H1 (cell line): Measurements from ENCODE around the gene FHIT. TPM values are rescaled to one million over a fixed set of nuclear protein-coding genes. Genes with fewer than 3 reads are reported as not detected.

Source experiments
- CTCF ChIA-PET: fragments of 300-600 bp; sonication (Branson Sonifier 250); formaldehyde crosslinking; loops from one replicate; lab custom pipeline; 2021; ENCODE audit not compliant: partially characterized antibody; lab: Charles Lee
- POLR2A ChIA-PET: fragments of 300-600 bp; sonication (Branson Sonifier 250); formaldehyde crosslinking; loops from one replicate; lab custom pipeline; 2021; ENCODE audit warnings: inconsistent platforms; ENCODE audit not compliant: partially characterized antibody; lab: Charles Lee
- DNase-seq, 2 experiments: peaks; one replicate each; pipeline versions ENCODE4 v3.0.0 to v3.0.0-alpha.2; 2010 to 2022; ENCODE audit warnings: low spot score in 2 of 2, low read depth in 1 of 2, mixed read lengths in 1 of 2
- FAIRE-seq: peaks from 2 replicates; lab custom pipeline; 2011; peaks lifted over from hg19 to GRCh38; lab: Jason Lieb, UNC
- H2AFZ ChIP-seq: 2 replicates; pipeline ENCODE4 v1.8.1; 2012; ENCODE audit warnings: low read length, inconsistent platforms
- H2AK5ac ChIP-seq: 2 replicates; pipeline ENCODE4 v1.6.1; 2013; ENCODE audit warnings: low read depth, low read length
- H2BK120ac ChIP-seq: replicated peaks from 2 replicates; pipeline ENCODE3; 2013; ENCODE audit warnings: low read depth, low read length, inconsistent platforms
- H2BK12ac ChIP-seq: 2 replicates; pipeline ENCODE4 v1.6.1; 2013; ENCODE audit warnings: low read depth, low read length
- H2BK15ac ChIP-seq: 2 replicates; pipeline ENCODE4 v1.6.1; 2013; ENCODE audit warnings: low read length
- H2BK20ac ChIP-seq: 2 replicates; pipeline ENCODE4 v1.6.1; 2013; ENCODE audit warnings: low read length
- H2BK5ac ChIP-seq: 2 replicates; pipeline ENCODE4 v1.6.1; 2013; ENCODE audit warnings: low read depth, low read length
- H3K14ac ChIP-seq: 2 replicates; pipeline ENCODE4 v1.6.1; 2013; ENCODE audit warnings: inconsistent platforms; ENCODE audit not compliant: insufficient read length
- H3K18ac ChIP-seq: 2 replicates; pipeline ENCODE4 v1.6.1; 2013; ENCODE audit warnings: low read length; ENCODE audit errors: extremely low read depth
- H3K23ac ChIP-seq: 2 replicates; pipeline ENCODE4 v1.6.1; 2013; ENCODE audit warnings: inconsistent platforms; ENCODE audit not compliant: insufficient read length
- H3K23me2 ChIP-seq: 2 replicates; pipeline ENCODE4 v1.6.1; 2013; ENCODE audit warnings: low read depth, low read length
- H3K27ac ChIP-seq: 2 replicates; pipeline ENCODE4 v1.6.1; 2011; ENCODE audit warnings: low read depth, low read length, inconsistent platforms
- H3K27me3 ChIP-seq, 4 experiments: replicated peaks in 1 of 4; 1 replicate in 1 of 4; 2 replicates in 3 of 4; pipeline versions ENCODE4 v1.6.1 to v1.8.1; 2011 to 2013; ENCODE audit warnings: low read length in 3 of 4, mild to moderate bottlenecking in 3 of 4, inconsistent platforms in 2 of 4, mixed read lengths in 2 of 4, moderate library complexity in 1 of 4; ENCODE audit not compliant: control insufficient read depth in 3 of 4, insufficient read depth in 3 of 4; ENCODE audit errors: extremely low read depth in 1 of 4
- H3K36me3 ChIP-seq, 4 experiments: 2 replicates each; pipeline versions ENCODE4 v1.6.1 to v1.8.1; 2011 to 2013; ENCODE audit warnings: mild to moderate bottlenecking in 4 of 4, low read length in 3 of 4, moderate library complexity in 2 of 4, control low read depth in 1 of 4, inconsistent platforms in 1 of 4; ENCODE audit not compliant: insufficient read depth in 4 of 4, control insufficient read depth in 2 of 4
- H3K4ac ChIP-seq: replicated peaks from 2 replicates; pipeline ENCODE3; 2013; ENCODE audit warnings: low read length, low read depth, mixed read lengths, inconsistent platforms; ENCODE audit not compliant: insufficient read length
- H3K4me1 ChIP-seq, 4 experiments: replicated peaks in 1 of 4; 1 replicate in 1 of 4; 2 replicates in 3 of 4; pipeline versions ENCODE4 v1.6.1 to v1.8.1; 2011 to 2013; ENCODE audit warnings: low read length in 3 of 4, inconsistent platforms in 2 of 4, mixed read lengths in 1 of 4; ENCODE audit not compliant: insufficient read depth in 4 of 4, control insufficient read depth in 3 of 4
- H3K4me2 ChIP-seq, 2 experiments: 2 replicates each; pipeline versions ENCODE4 v1.6.1 to v1.8.1; 2011 to 2013; ENCODE audit warnings: low read depth in 2 of 2, low read length in 2 of 2, control low read depth in 1 of 2, inconsistent platforms in 1 of 2, mild to moderate bottlenecking in 1 of 2; ENCODE audit not compliant: insufficient read depth in 1 of 2
- H3K4me3 ChIP-seq, 4 experiments: fragments of 200-600, 300-600 bp in 1 of 4; sonication (generic), shearing (Covaris generic), sonication (Bioruptor Twin) in 1 of 4; 2 replicates each; pipeline versions ENCODE4 v1.5.1 to v1.8.1; 2011 to 2016; ENCODE audit warnings: low read length in 4 of 4, low read depth in 3 of 4, control low read depth in 2 of 4, inconsistent platforms in 2 of 4, mild to moderate bottlenecking in 2 of 4, mixed read lengths in 1 of 4, moderate library complexity in 1 of 4; ENCODE audit not compliant: insufficient read depth in 2 of 4; ENCODE audit errors: extremely low read depth in 1 of 4
- H3K56ac ChIP-seq: replicated peaks from 2 replicates; pipeline ENCODE3; 2013; ENCODE audit warnings: low read depth, mild to moderate bottlenecking, mixed read lengths, low read length, inconsistent platforms; ENCODE audit not compliant: insufficient read length
- H3K79me1 ChIP-seq: 2 replicates; pipeline ENCODE4 v1.6.1; 2013; ENCODE audit warnings: low read depth, low read length, control low read depth
- H3K79me2 ChIP-seq, 2 experiments: 2 replicates each; pipeline versions ENCODE4 v1.6.1 to v1.8.1; 2012 to 2013; ENCODE audit warnings: low read length in 2 of 2, mild to moderate bottlenecking in 2 of 2, inconsistent platforms in 1 of 2; ENCODE audit not compliant: insufficient read depth in 2 of 2, control insufficient read depth in 1 of 2
- H3K9ac ChIP-seq, 4 experiments: replicated peaks in 1 of 4; 1 replicate in 1 of 4; 2 replicates in 3 of 4; pipeline versions ENCODE4 v1.6.1 to v1.8.1; 2011 to 2013; ENCODE audit warnings: low read depth in 3 of 4, low read length in 3 of 4, control low read depth in 2 of 4, mild to moderate bottlenecking in 2 of 4, moderate library complexity in 2 of 4, inconsistent platforms in 1 of 4; ENCODE audit errors: extremely low read depth in 1 of 4
- H3K9me3 ChIP-seq, 2 experiments: 2 replicates each; pipeline versions ENCODE4 v1.6.1 to v1.8.1; 2012 to 2013; ENCODE audit warnings: mild to moderate bottlenecking in 2 of 2, moderate library complexity in 2 of 2, control low read depth in 1 of 2, inconsistent platforms in 1 of 2, low read depth in 1 of 2, low read length in 1 of 2, mixed read lengths in 1 of 2; ENCODE audit not compliant: insufficient read depth in 2 of 2
- H4K20me1 ChIP-seq, 2 experiments: replicated peaks in 1 of 2; 2 replicates each; pipeline versions ENCODE3 to v1.8.1; 2011 to 2013; ENCODE audit warnings: inconsistent platforms in 2 of 2, low read length in 2 of 2, mild to moderate bottlenecking in 1 of 2; ENCODE audit not compliant: insufficient read depth in 2 of 2, control insufficient read depth in 1 of 2
- H4K5ac ChIP-seq: 2 replicates; pipeline ENCODE4 v1.6.1; 2013; ENCODE audit warnings: low read length, low read depth, mixed read lengths, inconsistent platforms; ENCODE audit not compliant: insufficient read length
- H4K8ac ChIP-seq: 2 replicates; pipeline ENCODE4 v1.8.0; 2013; ENCODE audit warnings: mild to moderate bottlenecking, moderate library complexity, low read length, inconsistent platforms; ENCODE audit not compliant: insufficient read depth; ENCODE audit errors: extremely low read depth
- H4K91ac ChIP-seq: replicated peaks from 2 replicates; pipeline ENCODE3; 2013; ENCODE audit warnings: low read length, mixed read lengths, inconsistent platforms; ENCODE audit not compliant: insufficient read length
- TAF7 ChIP-seq: optimal IDR thresholded peaks from 2 replicates; pipeline ENCODE3; 2011; ENCODE audit warnings: low read depth, mild to moderate bottlenecking, inconsistent platforms, low read length, moderate library complexity, borderline replicate concordance
- WGBS, 2 experiments: shearing (Covaris generic) in 1 of 2; methylation state at CpG; one replicate each; pipeline versions ENCODE4 v1.1.6 to v1.1.7; 2013 to 2015; ENCODE audit warnings: low lambda C conversion rate in 2 of 2, mixed read lengths in 2 of 2, inconsistent platforms in 1 of 2, low coverage in 1 of 2, missing lambda C conversion rate in 1 of 2; ENCODE audit not compliant: insufficient replicate concordance in 2 of 2, insufficient coverage in 1 of 2, insufficient read length in 1 of 2; ENCODE audit errors: extremely low coverage in 1 of 2, missing lambda C conversion rate in 1 of 2; 5-methylcytosine and 5-hydroxymethylcytosine counted together
- polyA plus RNA-seq, 7 experiments: library from polyadenylated mRNA; depleted of rRNA in 3 of 7; stranded (reverse) in 5 of 7; unstranded in 2 of 7; fragments of >200 nt in 5 of 7; fragments of 200-250 nt in 2 of 7; gene quantifications; 1 replicate in 5 of 7; 2 replicates in 1 of 7; 4 replicates in 1 of 7; pipeline versions ENCODE4 v1.2.1 to v1.2.3, GENCODE V29; 2011 to 2013; ENCODE audit warnings: missing spikeins in 2 of 7, mixed read lengths in 2 of 7
- total RNA-seq: library from RNA; stranded (reverse); fragmentation: NEBNext Ultra II Directional; extraction: Animal tissue kit (Norgen Biotek cat#: 25700); gene quantifications from 2 replicates; pipeline ENCODE4 v1.2.1, GENCODE V29; 2021

FHIT gene
- total and polyA plus RNA-seq, 2 of the 8 experiments (the other 6 are each of a cell fraction or from before 2014, with no cell fraction given): 1.2 to 3.2 TPM

DNA sequence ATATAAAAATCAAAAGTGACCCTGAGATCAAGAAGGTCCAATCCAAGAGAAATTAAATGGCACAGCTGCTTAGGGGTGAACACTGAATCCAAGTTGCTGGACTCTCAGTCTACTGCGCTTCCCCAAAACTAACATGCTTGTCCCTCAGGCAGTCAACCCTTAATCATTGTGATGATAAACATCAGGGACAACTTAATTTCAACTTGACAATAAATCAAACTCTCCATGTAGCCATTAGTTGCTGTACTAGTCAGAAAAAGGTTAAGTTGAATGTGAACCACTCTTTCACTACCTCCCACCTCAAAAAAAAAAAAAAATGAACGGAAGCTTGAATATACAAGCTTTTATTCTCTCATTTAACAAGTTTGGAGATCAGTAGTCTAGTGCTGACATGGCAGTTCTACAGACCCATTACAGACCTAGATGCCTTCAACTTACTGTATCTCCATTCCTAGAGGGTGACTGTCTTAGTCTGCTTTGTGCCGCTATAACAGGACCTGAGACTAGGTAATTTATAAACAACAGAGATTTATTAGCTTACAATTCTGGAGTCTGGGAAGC lies 185.7 kb downstream of the FHIT start:
- whole genome bisulfite sequencing, 2 experiments: 59% methylated on average over 3 of the region's 3 CpGs; no CpG with 5 or more reads in 1 of the 2 experiments
- H3K4me1 ChIP-seq: no peaks in the 10 kb centered on the region
- H3K4me2 ChIP-seq: no peak overlapping the region
- H3K4ac ChIP-seq: no peak overlapping the region
- no peak for DNase-seq
- H2BK15ac ChIP-seq: no peak overlapping the region
- no peak overlapping the region for H3K9ac ChIP-seq
- H3K27ac ChIP-seq: no peak overlapping the region
- no peak overlapping the region for H2BK120ac ChIP-seq
- no peak for FAIRE-seq
- ChIA-PET POLR2A (no interaction called here), CTCF (interaction anchor here (0.6 to 1.4 kb wide), 2 partner anchors 310 to 1853 kb away, joined by 3 read pairs; no protein-coding TSS in a partner anchor)
- no peak overlapping the region for H2AK5ac ChIP-seq
- H2BK5ac ChIP-seq: no peak overlapping the region
- H3K14ac ChIP-seq: no peak overlapping the region
- no peak for TF ChIP-seq TAF7
- H3K36me3 ChIP-seq: no peaks in the 10 kb centered on the region
- no peak overlapping the region for H3K4me3 ChIP-seq
- H3K56ac ChIP-seq: no peak overlapping the region
- no peak overlapping the region for H2BK12ac ChIP-seq
- no peaks in the 10 kb centered on the region for H3K79me2 ChIP-seq
- H4K8ac ChIP-seq: no peak overlapping the region
- H3K9me3 ChIP-seq: no peaks in the 10 kb centered on the region; a peak in 1 of 4 replicates
- H2BK20ac ChIP-seq: no peak overlapping the region
- no peak overlapping the region for H3K18ac ChIP-seq
- H2AFZ ChIP-seq: no peak overlapping the region
- no peaks in the 10 kb centered on the region for H3K79me1 ChIP-seq
- H3K23ac ChIP-seq: no peak overlapping the region
- H4K91ac ChIP-seq: no peak overlapping the region
- H4K5ac ChIP-seq: no peak overlapping the region
- no peaks in the 10 kb centered on the region for H3K23me2 ChIP-seq
- no peaks in the 10 kb centered on the region for H4K20me1 ChIP-seq
- no peaks in the 10 kb centered on the region for H3K27me3 ChIP-seq
